HFF-Myc (cell line): Measurements from ENCODE around the gene ACTN3.

Experiments
- DNase-seq: peaks from one replicate; pipeline ENCODE4 v3.0.0-alpha.2; 2011; ENCODE audit warnings: low read depth; ENCODE audit errors: extremely low read depth
- H3K4me3 ChIP-seq: replicated peaks from 2 replicates; pipeline ENCODE4 v1.5.1; 2011; ENCODE audit warnings: low read depth, mild to moderate bottlenecking, control low read depth, low read length
- CTCF ChIP-seq: IDR thresholded peaks from 2 replicates; pipeline ENCODE4 v1.5.1; 2012; ENCODE audit warnings: mild to moderate bottlenecking, low read depth, low read length, control low read depth; ENCODE audit errors: missing control alignments

The ACTN3 gene

GRCh38 chr11:66548774-66549630 is 2.3 kb downstream of the ACTN3 start:
- no peak overlapping the region for H3K4me3 ChIP-seq
- TF ChIP-seq CTCF: no peak
- DNase-seq: no peak

- DNase-seq: no peak
- no peak for TF ChIP-seq CTCF
- H3K4me3 ChIP-seq: no peak overlapping the region
These were observed 3.0 kb downstream of the ACTN3 start for GRCh38 chr11:66549696-66550095.

GRCh38 chr11:66550887-66551286 is 4.2 kb downstream of the ACTN3 start:
- H3K4me3 ChIP-seq: no peak overlapping the region
- TF ChIP-seq CTCF: no peak
- no peak for DNase-seq

GRCh38 chr11:66554602-66555001 is 7.9 kb downstream of the ACTN3 start:
- no peak for TF ChIP-seq CTCF
- no peak overlapping the region for H3K4me3 ChIP-seq
- no peak for DNase-seq

GRCh38 chr11:66555416-66555815 is 8.7 kb downstream of the ACTN3 start:
- TF ChIP-seq CTCF: no peak
- no peak overlapping the region for H3K4me3 ChIP-seq
- DNase-seq: no peak

GRCh38 chr11:66556086-66556485 is 9.4 kb downstream of the ACTN3 start:
- DNase-seq: no peak
- H3K4me3 ChIP-seq: no peak overlapping the region
- no peak for TF ChIP-seq CTCF
